Neutrophil (primary cell): Measurements from ENCODE around the gene IRF8.

Source experiments
- H3K27ac ChIP-seq: fragments of 200-600 bp; sonication (generic); 2 replicates; pipeline ENCODE4 v1.5.1; 2016; ENCODE audit warnings: mild to moderate bottlenecking, moderate library complexity
- H3K27me3 ChIP-seq: fragments of 200-600 bp; sonication (generic); 2 replicates; pipeline ENCODE4 v1.6.0; 2016; ENCODE audit warnings: mild to moderate bottlenecking
- H3K36me3 ChIP-seq: fragments of 200-600 bp; sonication (generic); 2 replicates; pipeline ENCODE4 v1.5.1; 2017
- H3K4me1 ChIP-seq, 2 experiments: fragments of 200-600 bp in 1 of 2; sonication (generic) in 1 of 2; 1 replicate in 1 of 2; 2 replicates in 1 of 2; pipeline versions ENCODE4 v1.5.1 to v1.6.1; 2013 to 2016; ENCODE audit warnings: low read depth in 1 of 2, low read length in 1 of 2, mild to moderate bottlenecking in 1 of 2, moderate library complexity in 1 of 2; ENCODE audit not compliant: control insufficient read depth in 1 of 2, insufficient read depth in 1 of 2
- H3K4me3 ChIP-seq, 2 experiments: fragments of 200-600 bp in 1 of 2; sonication (generic) in 1 of 2; 1 replicate in 1 of 2; 2 replicates in 1 of 2; pipeline ENCODE4 v1.5.1; 2013 to 2016; ENCODE audit warnings: low read depth in 1 of 2, low read length in 1 of 2, mild to moderate bottlenecking in 1 of 2, moderate library complexity in 1 of 2
- H3K9me3 ChIP-seq: fragments of 200-600 bp; sonication (generic); 2 replicates; pipeline ENCODE4 v1.5.1; 2016
- CTCF ChIP-seq: fragments of 200-600 bp; sonication (generic); IDR thresholded peaks from 2 replicates; pipeline ENCODE4 v1.5.1; 2016; ENCODE audit warnings: antibody characterized with exemption

The IRF8 gene

GRCh38 chr16:85954927-85955519 is 56.1 kb downstream of the IRF8 start:
- no peaks in the 10 kb centered on the region for H3K9me3 ChIP-seq
- H3K27me3 ChIP-seq: peaks cover 26% of the 10 kb centered on the region
- H3K36me3 ChIP-seq: no peaks in the 10 kb centered on the region
- no peak overlapping the region for H3K27ac ChIP-seq
- TF ChIP-seq CTCF: no peak
- H3K4me3 ChIP-seq: no peak overlapping the region
- H3K4me1 ChIP-seq: no peaks in the 10 kb centered on the region

GRCh38 chr16:85955566-85955965 is 56.6 kb downstream of the IRF8 start:
- H3K27ac ChIP-seq: no peak overlapping the region
- H3K4me3 ChIP-seq: no peak overlapping the region
- H3K4me1 ChIP-seq: no peaks in the 10 kb centered on the region
- no peaks in the 10 kb centered on the region for H3K36me3 ChIP-seq
- peaks cover 21% of the 10 kb centered on the region for H3K27me3 ChIP-seq
- TF ChIP-seq CTCF: no peak
- no peaks in the 10 kb centered on the region for H3K9me3 ChIP-seq

- no peaks in the 10 kb centered on the region for H3K9me3 ChIP-seq
- H3K27ac ChIP-seq: no peak overlapping the region
- no peaks in the 10 kb centered on the region for H3K4me1 ChIP-seq
- no peak overlapping the region for H3K4me3 ChIP-seq
- H3K27me3 ChIP-seq: peaks cover 12% of the 10 kb centered on the region
- TF ChIP-seq CTCF: no peak
- H3K36me3 ChIP-seq: no peaks in the 10 kb centered on the region
These were observed 57.5 kb downstream of the IRF8 start for GRCh38 chr16:85956426-85956825.

- no peak for TF ChIP-seq CTCF
- H3K27ac ChIP-seq: no peak overlapping the region
- peaks cover 12% of the 10 kb centered on the region for H3K27me3 ChIP-seq
- no peak overlapping the region for H3K4me3 ChIP-seq
- H3K4me1 ChIP-seq: no peaks in the 10 kb centered on the region
- H3K36me3 ChIP-seq: no peaks in the 10 kb centered on the region
- H3K9me3 ChIP-seq: no peaks in the 10 kb centered on the region
These were observed 59.8 kb downstream of the IRF8 start for GRCh38 chr16:85958731-85959130.

- no peaks in the 10 kb centered on the region for H3K36me3 ChIP-seq
- H3K27me3 ChIP-seq: peaks cover 12% of the 10 kb centered on the region
- no peak overlapping the region for H3K27ac ChIP-seq
- TF ChIP-seq CTCF: no peak
- no peaks in the 10 kb centered on the region for H3K9me3 ChIP-seq
- H3K4me1 ChIP-seq: no peaks in the 10 kb centered on the region
- no peak overlapping the region for H3K4me3 ChIP-seq
These were observed 60.7 kb downstream of the IRF8 start for GRCh38 chr16:85959686-85960085.
